Measurements from ENCODE around the gene CD52.

The CD52 gene

DNA sequence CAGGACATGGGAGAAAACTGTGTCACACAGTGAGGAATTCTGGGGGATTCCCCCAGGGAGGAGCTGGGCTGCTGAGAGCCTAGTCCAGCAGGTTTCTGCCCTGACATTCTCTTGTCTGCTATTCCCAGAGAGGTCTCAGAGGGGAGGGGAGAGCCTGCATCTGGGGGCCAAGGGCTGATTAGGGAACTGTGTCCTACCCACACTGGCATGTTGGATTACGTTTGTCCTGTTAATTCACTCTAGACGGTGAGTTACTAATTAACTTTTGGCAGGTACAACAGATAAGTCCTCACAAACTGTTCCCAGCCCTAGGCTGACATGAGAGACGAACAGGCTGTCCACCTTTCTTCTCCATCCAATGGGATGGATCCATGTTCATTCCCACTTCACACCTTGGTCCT is 40.5 kb upstream of the CD52 start:
- DNase-seq (ENCODE audit: extremely low read depth, low read depth), result no peak
- TF ChIP-seq, protein P1, sequence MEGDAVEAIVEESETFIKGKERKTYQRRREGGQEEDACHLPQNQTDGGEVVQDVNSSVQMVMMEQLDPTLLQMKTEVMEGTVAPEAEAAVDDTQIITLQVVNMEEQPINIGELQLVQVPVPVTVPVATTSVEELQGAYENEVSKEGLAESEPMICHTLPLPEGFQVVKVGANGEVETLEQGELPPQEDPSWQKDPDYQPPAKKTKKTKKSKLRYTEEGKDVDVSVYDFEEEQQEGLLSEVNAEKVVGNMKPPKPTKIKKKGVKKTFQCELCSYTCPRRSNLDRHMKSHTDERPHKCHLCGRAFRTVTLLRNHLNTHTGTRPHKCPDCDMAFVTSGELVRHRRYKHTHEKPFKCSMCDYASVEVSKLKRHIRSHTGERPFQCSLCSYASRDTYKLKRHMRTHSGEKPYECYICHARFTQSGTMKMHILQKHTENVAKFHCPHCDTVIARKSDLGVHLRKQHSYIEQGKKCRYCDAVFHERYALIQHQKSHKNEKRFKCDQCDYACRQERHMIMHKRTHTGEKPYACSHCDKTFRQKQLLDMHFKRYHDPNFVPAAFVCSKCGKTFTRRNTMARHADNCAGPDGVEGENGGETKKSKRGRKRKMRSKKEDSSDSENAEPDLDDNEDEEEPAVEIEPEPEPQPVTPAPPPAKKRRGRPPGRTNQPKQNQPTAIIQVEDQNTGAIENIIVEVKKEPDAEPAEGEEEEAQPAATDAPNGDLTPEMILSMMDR (IDR thresholded peaks at IDR 0.05; ENCODE audit: low read depth, low read length), result no peak

DNA sequence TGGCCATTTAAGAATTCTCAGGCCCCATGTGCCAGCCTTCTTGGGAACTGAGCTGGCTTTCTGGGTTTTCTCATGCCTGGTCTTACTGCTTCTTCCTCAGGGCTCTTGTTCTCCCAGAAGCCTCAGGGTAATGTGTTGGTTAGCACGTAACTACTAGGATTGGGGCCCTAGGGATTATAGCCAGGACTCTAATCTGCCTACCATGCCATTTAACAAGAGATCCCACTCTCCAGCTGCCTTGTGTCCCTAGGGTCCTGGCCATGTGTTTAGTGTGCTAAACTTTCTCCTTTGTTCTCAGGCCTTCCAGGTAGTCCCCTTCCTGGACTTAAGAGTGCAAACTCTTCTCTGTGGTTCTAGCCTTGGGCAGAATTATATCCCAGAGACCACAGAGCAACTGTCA is 40.0 kb upstream of the CD52 start:
- DNase-seq (ENCODE audit: extremely low read depth, low read depth), result no peak
- TF ChIP-seq, protein P1 (IDR thresholded peaks at IDR 0.05; ENCODE audit: low read depth, low read length), result no peak

DNA sequence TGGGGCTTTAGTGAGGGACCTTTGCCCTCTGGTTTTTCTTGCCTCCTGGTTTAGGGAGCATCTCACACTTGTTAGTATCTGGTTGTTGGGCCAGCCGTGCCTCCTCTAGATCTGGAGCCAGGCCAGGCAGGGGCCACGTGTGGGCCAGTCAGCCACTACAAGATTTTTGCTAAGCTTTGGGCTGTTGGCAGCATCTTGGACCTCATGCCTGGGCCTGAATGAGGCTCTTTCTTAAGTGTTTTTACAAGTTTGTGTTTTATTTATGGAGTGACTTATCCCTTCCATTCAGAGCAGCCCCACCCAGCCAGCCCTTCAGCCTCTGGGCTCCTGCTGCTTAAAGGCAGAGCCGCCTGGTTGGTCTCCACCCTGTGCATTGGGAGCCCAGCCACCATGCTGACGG is 39.5 kb upstream of the CD52 start:
- no peak for DNase-seq (ENCODE audit: extremely low read depth, low read depth)

GRCh38 chr1:26278724-26279455 is 38.9 kb upstream of the CD52 start:
- TF ChIP-seq, protein P1 (IDR thresholded peaks at IDR 0.05; ENCODE audit: low read depth, low read length), result no peak
- no peak for DNase-seq (ENCODE audit: extremely low read depth, low read depth)

More for the DNA sequence above, 39.5 kb upstream of the CD52 start:
- TF ChIP-seq, protein P1 (IDR thresholded peaks at IDR 0.05; ENCODE audit: low read depth, low read length), result no peak

DNA sequence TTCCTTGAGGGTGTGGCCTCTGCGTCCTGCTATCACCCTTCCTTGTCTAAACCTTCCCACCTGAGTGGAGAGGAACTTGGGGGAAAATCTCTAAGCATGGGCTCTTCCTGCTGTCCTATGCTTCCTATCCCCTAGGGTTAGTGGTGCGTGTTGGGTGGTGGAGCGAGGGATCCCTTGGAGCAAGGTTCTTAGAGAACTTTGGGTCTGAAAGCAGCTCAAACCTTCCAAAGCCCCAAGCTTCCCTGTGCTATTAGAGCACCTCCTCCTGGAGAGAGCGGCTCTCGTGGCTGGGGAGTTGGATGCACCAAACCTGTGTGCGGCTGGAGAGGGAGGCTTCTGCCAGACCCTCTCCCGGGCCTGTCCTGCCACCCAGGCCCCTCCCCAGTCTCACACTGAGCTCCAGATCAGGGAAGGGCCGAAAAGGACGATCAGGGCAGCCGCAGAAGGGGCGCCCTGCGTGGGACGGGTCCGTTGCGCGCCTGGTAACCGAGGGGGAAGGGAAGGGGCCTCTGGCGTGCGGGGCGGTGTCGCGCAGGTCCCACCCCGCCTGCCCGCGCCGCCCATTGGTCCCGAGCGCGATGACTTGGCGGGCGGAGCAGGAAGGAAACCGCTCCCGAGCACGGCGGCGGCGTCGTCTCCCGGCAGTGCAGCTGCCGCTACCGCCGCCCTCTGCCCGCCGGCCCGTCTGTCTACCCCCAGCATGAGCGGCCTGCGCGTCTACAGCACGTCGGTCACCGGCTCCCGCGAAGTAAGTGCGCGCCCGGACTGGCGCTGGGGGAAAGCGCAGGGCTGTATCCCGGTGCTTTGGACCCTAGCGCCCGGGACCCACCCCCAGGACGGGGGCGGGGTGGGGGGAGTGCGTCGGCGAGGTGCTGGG is 38.1 kb upstream of the CD52 start, which contains the start of gene SH3BGRL3:
Gene SH3BGRL3, plus strand, starts transcription at position 631 of the 877 bp plus-strand sequence. Its CDS starts 70 bp downstream, at position 701.
- peak; percentile 44 for DNase-seq (ENCODE audit: extremely low read depth, low read depth)
- TF ChIP-seq, protein P1 (IDR thresholded peaks at IDR 0.05; ENCODE audit: low read depth, low read length), result peak; percentile 70

GRCh38 chr1:26280333-26281042 is 37.3 kb upstream of the CD52 start:
- TF ChIP-seq, protein P1 (IDR thresholded peaks at IDR 0.05; ENCODE audit: low read depth, low read length), result no peak
- DNase-seq (ENCODE audit: extremely low read depth, low read depth), result no peak
